Retinal pigment epithelial cell (primary cell): ENCODE results near the gene BHLHE40.

ENCODE experiments used
- DNase-seq: peaks from one replicate; pipeline ENCODE4 v3.0.0-alpha.2; 2010; ENCODE audit warnings: low read depth
- H3K4me3 ChIP-seq: 2 replicates; pipeline ENCODE4 v1.5.1; 2011; ENCODE audit warnings: mild to moderate bottlenecking, low read length, control low read depth, moderate library complexity
- TF ChIP-seq, protein P1 (sequence below): conservative IDR thresholded peaks from 2 replicates; pipeline ENCODE4 v1.5.1; 2011; ENCODE audit warnings: low read depth, low read length, control low read depth, inconsistent platforms

Gene BHLHE40

DNA sequence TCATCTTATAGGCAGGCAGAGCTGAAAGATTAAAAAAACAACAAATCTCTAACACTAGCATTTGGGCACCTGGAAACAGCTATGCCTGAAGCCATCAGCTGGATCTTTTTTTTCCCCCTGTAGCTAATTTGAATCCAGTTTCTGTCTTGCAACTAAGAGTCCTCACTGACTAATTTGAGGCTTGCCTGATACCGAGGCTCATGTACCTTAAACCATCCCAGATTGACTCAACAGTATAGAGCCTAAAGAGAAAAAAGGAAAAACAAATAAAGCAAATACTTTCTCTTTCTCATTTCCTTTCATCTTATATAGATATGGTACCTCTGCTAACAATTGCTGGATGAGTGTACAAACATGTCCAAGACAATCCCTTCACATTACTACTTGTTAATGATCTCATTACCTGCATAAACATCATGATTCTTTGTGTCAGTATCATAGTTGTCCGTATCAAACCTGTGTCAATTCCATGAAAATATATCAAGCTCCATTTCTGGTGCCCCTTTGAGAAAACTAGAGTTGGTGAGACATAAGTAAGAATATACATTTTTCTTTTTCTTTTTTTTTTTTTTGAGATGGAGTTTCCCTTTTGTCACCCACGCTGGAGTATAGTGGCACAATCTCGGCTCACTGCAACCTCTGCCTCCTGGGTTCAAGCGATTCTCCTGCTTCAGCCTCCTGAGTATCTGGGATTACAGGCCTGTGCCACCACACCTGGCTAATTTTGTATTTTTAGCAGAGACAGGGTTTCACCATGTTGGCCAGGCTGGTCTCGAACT, 43.1 kb downstream of the BHLHE40 start:
- no peak overlapping the region for H3K4me3 ChIP-seq
- TF ChIP-seq, protein P1, sequence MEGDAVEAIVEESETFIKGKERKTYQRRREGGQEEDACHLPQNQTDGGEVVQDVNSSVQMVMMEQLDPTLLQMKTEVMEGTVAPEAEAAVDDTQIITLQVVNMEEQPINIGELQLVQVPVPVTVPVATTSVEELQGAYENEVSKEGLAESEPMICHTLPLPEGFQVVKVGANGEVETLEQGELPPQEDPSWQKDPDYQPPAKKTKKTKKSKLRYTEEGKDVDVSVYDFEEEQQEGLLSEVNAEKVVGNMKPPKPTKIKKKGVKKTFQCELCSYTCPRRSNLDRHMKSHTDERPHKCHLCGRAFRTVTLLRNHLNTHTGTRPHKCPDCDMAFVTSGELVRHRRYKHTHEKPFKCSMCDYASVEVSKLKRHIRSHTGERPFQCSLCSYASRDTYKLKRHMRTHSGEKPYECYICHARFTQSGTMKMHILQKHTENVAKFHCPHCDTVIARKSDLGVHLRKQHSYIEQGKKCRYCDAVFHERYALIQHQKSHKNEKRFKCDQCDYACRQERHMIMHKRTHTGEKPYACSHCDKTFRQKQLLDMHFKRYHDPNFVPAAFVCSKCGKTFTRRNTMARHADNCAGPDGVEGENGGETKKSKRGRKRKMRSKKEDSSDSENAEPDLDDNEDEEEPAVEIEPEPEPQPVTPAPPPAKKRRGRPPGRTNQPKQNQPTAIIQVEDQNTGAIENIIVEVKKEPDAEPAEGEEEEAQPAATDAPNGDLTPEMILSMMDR, result no peak
- DNase-seq, result no peak

DNA sequence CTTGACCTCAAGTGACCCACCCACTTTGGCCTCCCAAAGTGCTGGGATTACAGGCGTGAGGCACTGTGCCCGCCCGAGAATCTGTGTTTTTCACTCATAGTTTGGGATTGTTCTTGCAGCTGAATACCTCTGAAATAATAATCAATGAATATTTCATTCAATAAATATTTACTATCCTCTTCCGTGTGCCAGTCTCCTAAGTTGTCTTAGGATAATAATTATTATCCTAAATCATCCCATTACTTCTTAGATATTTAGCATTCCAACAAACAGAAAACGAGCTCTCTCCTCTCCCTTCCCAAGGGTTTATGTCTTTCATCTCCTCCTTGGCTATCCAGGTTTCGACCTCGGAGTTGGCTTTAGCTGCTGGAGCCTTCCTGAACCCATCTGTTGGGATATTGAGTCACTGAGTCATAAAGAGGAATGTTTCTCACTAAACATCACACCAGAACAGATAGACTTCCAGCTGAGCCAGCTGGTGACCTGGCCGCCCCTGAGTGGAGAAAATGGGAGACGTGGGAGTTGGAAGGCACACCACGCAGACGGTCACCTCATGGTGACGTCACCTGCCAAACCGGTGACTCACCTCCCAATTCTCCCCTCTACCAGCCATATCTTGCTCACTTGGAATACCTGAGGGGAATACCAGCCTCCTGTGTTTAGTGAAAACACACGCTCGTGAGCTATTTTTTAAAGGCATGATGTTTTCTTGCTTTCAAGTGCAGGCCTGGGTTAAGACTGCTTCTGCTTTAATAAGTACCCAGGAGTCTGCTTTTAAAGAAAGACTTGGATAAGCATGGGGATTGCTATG, 43.9 kb downstream of the BHLHE40 start:
- no peak overlapping the region for H3K4me3 ChIP-seq
- peak; percentile 96 for DNase-seq
- TF ChIP-seq, protein P1, result no peak

DNA sequence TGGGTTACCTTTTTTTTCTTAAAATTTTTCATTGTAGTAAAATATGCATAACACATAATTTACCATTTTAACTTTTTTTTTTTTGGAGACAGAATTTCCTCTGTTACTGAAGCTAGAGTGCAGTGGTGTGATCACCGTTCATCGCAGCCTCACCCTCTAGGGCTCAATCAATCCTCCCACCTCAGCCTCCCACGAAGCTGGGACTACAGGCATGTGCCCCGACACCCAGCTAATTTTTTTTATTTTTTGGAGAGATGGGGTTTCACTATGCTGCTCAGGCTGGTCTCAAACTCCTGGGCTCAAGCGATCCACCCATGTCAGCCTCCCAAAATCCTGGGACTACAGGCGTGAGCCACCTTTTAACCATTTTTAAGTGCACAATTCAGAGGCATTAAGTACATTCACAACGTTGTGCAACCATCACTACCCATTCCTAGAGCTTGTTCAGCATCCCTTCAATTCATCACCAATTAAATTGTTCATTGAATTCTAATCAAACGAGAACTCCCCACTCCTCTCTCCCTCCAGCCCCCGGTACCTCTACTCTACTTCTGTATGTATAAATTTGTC, 44.6 kb downstream of the BHLHE40 start:
- DNase-seq, result no peak
- TF ChIP-seq, protein P1, result no peak
- no peak overlapping the region for H3K4me3 ChIP-seq

DNA sequence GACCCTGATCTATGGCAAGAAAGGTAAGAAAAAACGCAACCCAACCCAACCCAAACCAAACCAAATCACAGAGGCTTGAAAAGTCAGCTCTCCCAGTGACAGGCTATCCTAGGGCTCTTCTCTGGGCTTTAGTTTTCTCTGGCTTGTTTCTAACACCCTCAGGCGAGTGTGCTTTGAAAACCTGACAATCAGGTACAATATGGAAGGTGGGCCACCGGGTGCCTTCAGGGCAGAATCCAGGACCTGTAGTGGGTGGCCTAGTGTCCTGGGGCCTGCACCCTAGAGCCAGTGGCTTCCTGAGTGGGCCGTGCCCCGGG, 46.8 kb downstream of the BHLHE40 start:
- TF ChIP-seq, protein P1, result no peak
- H3K4me3 ChIP-seq, result peak overlapping the region; percentile 21
- no peak for DNase-seq

DNA sequence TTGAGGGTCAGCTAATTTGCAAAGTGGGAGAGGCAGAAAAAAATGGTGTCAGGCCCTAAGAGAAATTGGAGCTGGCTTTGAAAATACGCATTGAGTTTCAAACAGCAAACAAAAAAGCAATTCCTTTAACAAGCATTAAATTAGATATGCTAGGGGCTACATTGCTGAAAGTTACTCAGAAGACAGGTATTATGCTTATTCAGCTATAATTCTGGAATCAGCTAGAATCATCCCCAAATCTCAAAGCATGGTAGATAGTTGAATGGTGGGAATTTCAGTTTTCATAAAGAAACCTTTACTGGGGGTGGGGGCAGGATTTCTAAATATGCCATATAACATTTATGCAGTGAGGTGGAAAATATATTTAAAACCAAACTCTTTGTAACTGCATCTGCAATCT, 50.5 kb downstream of the BHLHE40 start:
- TF ChIP-seq, protein P1, result no peak
- no peak overlapping the region for H3K4me3 ChIP-seq
- DNase-seq, result no peak

DNA sequence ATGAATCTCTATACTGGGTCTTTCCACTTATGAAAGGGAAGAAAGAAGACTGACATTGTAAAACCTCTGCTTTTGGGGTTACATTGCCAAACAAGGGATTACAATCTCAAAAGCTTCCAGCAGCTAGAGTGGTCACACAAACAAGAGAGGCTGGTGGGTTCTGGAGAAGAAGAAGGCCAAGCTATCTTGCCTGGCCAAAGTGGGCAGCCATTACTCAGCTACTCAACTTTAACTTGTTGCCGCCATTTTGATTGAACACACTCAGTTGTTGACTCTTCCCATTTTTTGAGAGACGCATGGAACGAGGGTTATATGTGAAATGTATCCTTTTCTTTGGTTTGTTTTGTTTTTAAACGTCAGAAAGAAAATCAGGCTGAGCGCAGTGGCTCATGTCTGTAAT, 50.9 kb downstream of the BHLHE40 start:
- no peak for DNase-seq
- TF ChIP-seq, protein P1, result no peak
- H3K4me3 ChIP-seq, result no peak overlapping the region

DNA sequence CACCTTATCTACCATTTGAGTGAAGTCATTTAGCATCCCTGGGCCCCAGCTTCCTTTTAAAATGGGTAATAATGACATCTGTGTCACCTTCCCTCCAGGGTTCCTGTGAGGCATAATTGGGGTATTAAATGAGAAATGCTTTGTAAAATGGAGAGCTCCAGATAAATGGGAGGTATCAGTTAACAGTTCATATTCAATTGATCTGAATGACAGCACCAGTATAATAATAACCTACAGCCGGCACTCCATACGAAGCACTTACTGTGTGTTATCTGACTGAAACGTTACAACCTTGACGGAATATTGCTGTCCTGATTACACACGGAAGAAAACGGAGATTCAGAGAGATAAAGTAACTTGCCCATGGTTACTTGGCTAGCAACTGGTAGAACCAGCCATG, 53.6 kb downstream of the BHLHE40 start:
- TF ChIP-seq, protein P1, result no peak
- DNase-seq, result no peak
- H3K4me3 ChIP-seq, result no peak overlapping the region
